Measurements from ENCODE around the gene NADSYN1.
"Not testable (repeated sequence)": the region's sequence is repeated elsewhere in the genome, so short reads cannot be mapped to it uniquely, and the experiment has no call there.

The NADSYN1 gene

DNA sequence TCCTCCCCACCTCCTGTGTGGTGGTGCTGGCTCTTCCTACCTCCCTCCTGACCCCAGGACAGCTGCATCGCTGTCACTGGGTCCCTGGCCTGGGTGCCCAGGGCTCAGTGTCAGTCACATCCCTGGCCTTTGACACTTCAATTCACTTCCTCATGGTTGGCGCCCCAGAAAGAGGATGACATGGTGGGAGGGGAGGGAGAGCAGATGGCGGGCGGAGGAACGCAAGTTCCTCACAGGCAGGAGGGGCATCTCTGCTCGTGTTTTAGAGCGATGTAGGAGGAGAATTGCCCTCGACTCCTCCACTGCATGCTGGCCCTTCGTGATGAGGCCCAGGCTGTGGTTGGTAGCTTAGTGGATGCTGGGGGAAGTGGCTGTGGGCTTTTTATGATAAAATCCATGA, 38.9 kb downstream of the NADSYN1 start:
- no peak for DNase-seq

DNA sequence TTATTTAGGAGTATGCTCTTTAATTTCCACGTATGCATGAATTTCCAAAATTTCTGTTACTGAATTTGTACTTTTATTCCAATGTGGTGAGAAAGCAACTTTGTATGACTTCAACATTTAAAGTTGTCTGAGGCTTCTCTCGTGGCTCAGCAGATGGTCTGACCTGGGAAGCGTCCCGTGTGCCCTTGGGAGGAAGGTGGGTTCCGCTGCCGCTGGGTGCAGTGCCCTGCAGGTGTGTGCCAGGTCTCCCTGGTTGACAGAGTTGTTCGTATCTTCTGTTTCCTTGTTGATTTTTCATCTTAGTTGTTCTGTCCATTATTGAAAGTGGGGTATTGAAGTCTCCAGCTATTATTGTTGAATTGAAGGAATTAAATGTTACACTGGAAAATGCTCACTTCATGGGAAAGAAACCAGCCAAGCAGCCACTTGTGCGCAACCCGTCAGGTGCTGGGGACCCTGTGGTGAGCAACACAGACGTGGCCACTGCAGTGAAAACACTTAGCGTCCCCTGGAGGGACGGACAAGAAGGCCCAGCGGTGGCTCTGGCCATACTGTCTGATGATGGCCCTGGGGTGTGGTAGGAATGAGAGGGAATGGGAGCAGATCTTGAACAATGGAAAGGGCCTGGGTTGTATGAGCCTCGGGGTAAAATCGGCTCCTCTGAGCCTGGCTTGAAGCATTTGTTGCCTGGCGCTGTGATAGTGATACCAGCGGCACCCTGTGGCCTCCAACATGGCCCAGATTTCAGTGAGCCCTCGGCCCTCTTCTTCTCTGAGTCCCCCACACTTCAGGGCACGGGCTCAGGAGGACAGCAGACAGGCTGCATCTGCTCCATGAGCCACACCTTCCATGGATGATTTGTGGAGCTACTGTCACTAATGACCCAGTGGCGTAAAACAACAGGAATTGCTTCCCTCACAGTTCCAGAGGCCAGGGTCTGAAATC, 42.6 kb downstream of the NADSYN1 start:
- DNase-seq: no peak

DNA sequence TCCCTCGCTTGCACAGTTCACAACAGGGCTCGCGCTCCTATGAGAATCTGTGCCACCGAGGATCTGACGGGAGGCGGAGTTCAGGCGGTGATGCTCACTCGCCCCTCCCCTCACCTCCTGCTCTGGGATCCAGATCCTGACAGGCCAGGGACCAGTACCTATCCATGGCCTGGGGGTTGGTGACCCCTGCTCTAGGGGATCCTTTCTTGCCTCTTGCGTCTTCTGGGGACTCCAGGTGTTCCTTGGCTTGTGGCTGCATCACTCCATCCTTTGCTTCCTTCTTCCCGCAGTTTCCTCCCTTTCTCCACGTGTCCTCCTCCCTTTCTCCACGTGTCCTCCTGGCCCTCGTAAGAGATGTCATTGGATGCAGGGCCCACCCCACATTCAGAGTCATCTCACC, 43.4 kb downstream of the NADSYN1 start:
- DNase-seq: no peak

DNA sequence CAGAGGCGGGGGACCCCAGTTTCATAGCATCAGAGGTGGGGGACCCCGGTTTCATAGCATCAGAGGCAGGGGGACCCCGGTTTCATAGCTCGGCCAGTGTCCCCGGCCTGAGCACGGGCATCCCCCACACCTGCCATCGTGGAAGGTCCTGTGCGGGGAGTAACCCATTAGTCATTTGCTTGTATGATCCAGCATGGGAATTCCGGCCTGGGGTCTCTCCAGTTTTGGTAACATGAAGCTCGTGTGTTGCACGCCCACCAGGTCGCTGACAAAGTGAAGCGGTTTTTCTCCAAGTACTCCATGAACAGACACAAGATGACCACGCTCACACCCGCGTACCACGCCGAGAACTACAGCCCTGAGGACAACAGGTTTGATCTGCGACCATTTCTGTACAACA, 45.1 kb downstream of the NADSYN1 start:
- DNase-seq: no peak

DNA sequence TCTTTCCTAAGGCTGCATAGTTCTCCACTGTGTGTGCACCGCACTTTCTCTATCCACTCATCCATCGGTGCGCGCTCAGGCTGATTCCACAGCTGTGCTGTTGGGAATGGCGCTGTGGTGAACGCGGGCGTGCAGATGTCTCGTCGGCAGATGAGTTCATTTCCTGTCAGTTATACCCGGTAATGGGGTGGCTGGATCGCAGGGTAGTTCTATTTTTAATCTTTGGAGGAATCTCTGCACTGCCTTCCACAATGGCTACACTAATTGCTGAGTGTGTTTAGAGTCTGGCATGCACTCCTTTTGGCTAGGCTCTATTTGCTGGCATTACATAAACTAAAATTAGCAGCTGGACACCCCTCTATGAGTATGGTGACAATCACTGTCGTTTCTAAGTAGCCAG, 46.1 kb downstream of the NADSYN1 start:
- no peak for DNase-seq

DNA sequence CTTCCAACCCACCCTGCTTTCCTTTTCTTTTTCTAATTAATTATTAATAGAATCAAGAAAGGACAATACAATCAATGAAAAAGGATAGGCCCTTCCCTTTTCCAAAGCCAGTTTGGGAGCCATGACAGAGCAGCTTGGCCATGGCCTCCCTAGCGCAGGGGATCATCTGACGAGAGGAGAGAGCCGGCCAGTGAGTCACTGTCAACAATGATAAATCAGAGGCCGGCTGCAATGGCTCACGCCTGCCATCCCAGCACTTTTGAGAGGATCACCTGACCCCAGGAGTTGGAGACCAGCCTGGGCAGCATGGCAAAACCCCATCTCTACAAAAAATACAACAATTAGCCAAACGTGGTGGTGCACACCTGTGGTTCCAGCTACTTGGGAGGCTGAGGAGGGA, 46.5 kb downstream of the NADSYN1 start:
- DNase-seq: no peak

DNA sequence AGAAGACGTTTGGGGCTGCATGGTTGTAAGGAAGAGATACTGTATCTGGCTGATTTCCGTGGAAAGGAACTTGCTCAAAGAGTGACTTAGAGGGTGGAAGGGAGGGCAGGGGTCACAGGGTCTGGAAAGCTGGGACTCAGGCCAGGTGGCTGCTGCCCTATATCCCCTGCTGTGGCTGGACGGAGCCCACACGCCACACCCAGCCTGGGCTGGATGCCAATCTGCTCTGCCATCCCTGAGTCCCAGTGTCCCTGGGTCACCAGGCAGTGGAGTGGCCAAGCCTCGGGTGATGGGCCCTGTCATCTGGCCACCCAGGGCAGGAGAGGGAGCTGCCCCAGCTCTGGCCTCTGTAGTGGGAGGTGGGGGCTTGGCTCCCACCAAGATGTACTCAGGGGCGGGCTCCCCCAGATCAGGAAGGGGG, 47.6 kb downstream of the NADSYN1 start:
- no peak for DNase-seq

DNA sequence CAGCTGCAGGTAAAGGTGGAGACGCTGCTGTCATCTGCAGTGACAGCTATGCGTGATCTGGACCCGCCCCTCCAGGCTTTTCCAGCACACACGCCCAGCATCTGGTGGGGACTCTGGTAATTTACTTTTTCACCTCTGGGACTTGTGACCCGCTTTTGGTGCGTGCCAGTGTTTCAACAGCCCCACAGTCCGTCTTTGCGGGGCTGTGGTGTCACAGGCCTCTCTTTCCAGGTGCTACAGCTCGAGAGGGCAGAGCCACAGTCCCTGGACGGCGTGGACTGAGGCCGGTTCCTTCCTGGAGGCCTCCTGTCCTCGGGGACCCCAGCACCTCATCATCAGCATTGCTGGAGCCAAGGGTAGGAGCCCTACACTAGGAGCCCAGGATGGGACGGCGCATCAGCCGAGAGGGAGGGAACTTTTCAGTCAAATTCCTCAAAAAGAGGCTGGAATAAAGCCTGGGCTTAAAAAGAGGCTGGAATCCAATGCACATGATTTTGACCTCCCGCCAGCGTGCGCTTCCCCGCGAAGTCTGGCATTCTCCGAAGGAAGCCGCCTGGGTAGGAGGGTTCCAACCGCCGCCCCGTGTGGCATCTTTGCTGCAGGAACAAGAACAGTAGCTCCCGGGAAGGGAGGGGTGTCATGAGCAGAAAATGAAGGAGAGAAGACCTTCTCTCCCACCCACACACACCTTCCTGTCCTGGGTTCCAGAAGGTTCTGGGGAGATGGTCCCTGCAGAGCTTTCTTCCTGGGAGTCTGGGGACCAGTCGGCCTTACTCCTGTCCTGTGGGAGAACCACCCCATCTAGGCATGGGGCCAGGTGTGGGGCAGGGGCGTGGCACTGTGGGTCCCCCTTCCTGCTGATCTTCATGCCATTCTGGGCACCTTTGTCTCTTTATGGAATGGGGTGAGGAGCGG, 48.3 kb downstream of the NADSYN1 start:
- DNase-seq: no peak

DNA sequence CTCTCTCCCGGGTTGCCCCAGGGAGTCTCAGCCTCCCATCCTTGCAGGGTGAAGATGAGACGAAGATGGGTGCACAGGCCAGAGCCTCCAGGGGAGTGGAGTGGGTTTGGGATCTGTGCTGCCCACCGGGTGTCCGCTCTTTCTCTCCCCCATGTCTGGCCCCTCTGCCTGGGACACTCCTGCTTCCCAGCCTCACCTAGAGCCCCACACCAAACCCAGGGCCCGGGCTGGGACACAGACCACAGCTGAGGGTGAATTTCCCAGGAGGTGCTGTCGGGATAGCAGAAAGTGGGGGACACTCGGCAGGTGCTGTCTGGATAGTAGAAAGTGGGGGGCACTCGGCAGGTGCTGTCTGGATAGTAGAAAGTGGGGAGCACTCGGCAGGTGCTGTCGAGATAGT, 49.0 kb downstream of the NADSYN1 start:
- no peak for DNase-seq

DNA sequence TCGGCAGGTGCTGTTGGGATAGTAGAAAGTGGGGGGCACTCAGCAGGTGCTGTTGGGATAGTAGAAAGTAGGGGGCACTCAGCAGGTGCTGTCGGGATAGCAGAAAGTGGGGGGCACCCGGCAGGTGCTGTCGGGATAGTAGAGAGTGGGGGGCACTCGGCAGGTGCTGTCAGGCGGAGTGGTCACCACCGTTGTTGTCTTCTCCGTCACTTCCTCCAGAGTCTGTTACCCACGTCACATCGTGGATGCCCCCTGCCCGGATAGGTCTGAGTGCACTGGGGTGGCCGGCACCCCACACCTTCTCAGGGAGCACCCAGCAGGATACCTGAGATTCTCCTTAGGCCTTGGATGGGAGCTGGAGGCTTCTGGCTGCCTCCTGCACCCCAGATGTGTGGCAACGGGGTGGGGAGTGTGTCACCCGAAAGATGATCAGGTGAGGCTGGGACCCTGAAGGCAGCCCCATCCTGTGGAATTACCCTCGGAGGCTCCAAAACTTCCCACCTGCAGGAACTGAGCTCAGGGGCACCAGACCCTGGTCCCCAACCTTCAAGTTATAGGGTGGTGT, 50.0 kb downstream of the NADSYN1 start:
- no peak for DNase-seq

DNA sequence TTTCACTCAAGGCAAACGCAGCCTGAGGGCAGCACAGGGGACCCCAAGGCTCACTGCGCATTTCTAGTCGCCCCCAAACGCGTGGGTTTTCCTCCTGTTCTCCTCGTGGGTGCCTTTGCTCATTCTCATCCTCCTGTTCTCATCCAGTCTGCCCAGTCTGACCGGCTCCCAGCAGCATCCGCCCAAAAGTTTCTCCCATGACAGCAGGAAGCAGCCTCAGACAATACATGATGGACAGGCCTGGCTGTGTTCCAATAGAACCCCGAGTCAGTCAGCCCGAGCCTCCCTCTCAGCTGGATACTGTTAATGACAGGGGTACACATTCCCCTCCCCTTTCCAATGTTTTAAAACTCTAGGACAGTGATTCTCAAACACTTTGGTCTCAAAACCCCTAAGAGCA, 51.5 kb downstream of the NADSYN1 start:
- no peak for DNase-seq

DNA sequence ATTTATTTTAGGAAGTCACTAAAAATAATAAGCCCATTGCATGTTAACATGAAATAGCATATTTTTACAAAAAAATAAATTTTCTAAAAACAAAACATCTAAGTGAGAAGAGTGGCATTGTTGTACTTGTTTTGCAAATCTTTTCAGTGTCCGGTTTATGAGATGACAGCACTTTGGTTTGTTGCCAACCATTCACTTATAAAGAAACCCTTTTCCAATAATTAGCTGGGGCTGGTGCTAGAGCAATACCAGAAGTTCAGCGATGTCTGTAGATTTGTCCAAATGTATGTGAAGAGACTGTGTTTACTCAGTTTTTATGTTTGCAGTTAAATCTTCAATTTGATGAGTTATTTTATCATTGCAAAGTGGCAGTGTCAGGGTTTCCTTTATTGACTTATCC, 52.0 kb downstream of the NADSYN1 start:
- no peak for DNase-seq

DNA sequence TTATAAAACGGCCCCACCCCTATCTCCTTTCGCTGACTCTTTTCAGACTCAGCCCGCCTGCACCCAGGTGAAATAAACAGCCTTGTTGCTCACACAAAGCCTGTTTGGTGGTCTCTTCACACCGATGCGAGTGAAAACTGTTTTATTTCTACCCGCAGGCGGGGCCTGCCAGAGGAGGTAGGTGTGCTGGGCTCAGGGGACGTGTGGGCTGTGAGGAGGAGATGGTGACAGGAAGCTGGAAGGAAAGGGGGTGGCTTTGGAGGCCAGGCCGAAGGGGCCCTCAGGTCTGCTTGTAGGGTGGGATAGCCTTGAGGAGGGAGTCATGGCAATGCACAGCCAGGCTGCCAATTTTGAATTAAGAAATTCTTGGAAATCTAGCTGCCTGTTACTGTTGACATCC, 52.8 kb downstream of the NADSYN1 start:
- no peak for DNase-seq

DNA sequence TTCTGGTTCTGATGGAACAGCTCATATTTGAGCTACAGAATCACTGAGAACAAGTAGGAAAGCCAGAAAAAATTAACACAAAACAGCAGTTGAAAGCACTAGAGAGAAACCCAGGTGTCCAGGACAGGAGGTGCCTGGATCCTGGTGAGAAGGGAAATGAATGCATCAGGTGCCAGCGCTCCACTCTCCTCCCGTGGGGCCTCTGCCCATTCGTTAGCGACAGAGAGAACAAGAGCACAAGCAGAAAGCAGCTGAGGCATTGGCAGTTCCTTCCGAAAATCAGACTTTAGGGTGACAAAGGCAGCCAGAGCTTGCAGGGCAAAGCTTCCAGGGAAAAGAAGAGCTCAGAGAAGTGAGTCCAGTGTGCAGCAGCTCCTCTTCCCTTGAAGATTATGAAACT, 54.1 kb downstream of the NADSYN1 start:
- no peak for DNase-seq

DNA sequence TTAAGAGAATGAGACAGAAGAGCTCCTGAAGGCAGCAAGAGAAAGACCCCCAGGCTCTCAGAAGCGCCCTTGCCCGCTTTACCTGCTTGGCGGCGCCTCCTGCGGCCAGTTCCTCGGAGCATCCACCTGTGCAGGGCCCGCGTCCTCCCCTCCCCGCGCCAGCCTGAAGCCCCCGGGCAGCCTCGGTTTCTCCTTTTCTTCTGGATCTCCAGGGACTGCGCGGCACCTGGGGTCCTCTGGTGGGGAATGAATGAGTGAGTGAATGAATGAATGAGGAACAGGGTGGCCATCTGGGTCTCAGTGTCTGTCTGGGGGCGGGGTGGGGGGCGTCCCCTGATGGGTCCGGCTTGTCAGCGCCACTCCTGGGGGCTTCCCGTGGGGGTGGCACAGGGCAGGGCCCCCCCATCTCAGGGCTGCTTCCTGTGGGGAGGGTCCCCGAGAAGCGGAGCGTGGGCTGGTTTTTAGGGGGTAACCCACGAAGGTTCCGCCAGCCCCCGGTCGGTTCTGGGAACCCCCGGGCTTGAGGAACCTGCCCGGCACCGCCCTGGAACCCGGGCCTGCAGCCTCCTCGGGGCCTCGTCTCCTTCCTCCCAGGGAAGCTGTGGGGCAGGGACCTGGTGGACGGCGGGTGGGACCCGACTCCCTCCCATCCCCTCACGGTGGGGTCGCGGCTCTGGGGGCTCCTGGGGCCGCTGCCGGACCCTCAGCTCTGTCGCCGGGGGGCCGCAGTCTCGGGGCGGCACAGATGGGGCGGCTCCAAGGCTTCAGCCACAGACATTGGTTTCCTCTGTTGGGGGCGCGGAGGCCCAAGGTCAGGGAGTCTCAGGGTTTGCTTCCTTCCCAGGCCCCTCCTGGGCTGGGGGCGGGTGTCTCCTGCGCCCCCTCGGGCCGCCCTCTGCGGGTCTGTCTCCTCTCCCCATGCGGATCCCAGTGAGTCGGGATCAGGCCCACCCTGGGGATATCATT, 65.8 kb downstream of the NADSYN1 start:
- DNase-seq: no peak

DNA sequence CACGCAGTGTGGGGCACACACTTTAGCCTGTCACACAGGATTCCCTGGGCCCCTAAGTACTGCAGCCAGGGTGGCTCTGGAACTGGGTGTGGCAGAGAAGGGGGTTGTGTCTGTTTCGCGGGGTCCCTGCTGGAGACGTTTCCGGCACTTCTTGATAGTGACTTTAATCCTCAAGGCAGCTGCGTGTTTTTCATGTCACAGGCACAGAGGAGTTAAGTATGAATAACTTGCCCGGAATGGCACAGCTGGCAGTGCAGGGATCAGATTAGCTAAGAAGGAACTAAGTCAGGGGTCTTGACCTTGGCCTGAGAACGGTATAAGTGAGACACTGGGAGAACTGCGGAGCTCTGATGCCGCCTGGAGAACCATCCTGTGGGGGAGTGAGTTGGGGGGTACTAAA, 66.5 kb downstream of the NADSYN1 start:
- peak; percentile 40 for DNase-seq

DNA sequence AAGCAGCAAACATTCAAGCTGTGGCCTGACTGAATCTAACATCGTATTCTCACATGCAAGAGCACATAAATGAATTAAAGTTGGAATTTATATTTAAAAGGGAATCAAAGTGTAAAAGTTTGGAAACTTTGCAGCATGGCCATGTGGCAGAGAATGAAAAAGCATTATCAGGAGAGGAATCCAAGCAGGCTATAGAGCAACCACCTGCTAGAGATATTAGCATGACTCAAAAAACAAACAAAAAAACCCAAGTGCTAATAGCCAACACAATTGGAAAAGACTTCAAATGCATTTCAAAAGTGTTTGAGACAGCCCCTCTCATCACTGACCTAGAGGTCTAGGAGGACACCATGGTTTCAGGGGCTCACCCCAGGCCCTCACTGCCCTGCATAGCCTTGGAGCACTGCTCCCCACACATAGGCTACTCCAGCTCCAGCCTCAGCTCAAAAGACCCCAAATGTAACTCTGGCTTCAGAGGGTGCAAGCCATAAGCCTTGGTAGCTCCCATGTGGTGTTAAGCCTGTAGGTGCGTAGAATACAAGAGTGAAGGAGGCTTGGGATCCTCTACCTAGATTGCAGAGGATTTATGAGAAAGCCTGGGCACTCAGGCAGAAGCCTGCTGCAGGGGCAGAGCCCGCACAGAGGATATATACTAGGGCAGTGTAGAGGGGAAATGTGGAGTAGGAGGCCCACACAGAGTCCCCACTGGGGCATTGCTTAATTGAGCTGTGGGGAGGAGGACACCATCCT, 72.4 kb downstream of the NADSYN1 start:
- DNase-seq: no peak

DNA sequence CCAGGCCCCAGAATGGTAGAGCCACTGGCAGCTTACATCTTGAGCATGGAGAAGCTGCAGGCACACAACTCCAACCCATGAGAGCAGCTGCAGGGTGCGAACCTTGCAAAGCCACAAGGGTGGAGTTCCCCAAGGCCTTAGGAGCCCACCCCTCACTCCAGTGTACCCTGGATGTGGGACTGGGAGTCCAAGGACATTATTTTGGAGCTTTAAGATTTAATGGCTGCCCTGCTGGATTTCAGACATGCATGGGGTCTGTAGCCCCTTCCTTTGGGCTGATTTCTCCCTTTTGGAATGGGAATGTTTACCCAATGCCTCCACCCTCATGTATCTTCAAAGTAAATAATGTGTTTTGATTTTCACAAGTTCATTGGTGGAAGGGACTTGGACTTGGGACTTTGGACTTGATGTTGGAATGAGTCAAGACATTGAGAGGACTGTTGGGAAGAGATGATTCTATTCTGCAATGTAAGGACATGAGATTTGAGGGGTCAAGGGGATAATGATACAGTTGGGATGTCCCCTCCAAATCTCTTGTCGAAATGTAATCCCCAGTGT, 73.0 kb downstream of the NADSYN1 start:
- no peak for DNase-seq

DNA sequence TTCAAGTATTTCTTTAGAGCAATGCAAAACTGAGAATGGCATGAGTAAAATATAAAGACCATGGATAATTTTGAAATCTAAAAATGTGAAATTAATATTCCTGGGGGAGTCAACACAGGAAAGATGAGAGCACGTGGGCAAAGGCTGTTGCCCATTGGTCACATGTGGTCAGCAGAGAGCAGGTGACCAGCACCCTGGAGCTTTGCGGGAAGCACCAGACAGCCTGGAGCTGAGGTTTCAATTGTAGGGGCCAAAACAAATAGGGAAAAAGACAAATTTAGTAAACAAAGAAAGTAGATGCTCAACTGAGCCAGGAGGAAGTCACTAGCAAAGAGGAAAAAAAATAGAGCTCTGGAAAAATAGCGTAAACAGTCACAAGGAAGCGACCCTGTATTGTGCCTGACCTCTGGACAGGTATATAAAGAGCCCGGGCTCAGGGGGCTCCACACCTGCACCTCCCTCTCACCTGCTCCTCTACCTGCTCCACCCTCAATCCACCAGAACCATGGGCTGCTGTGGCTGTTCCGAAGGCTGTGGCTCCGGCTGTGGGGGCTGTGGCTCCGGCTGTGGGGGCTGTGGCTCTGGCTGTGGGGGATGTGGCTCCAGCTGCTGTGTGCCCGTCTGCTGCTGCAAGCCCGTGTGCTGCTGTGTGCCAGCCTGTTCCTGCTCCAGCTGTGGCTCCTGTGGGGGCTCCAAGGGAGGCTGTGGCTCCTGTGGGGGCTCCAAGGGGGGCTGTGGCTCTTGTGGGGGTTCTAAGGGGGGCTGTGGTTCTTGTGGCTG, 74.0 kb downstream of the NADSYN1 start, which contains the start of gene KRTAP5-7:
Gene KRTAP5-7 (plus strand): TSS at position 472 of the 780 bp plus-strand sequence. CDS start 34 bp downstream, at position 506.
- not testable (repeated sequence) for DNase-seq

DNA sequence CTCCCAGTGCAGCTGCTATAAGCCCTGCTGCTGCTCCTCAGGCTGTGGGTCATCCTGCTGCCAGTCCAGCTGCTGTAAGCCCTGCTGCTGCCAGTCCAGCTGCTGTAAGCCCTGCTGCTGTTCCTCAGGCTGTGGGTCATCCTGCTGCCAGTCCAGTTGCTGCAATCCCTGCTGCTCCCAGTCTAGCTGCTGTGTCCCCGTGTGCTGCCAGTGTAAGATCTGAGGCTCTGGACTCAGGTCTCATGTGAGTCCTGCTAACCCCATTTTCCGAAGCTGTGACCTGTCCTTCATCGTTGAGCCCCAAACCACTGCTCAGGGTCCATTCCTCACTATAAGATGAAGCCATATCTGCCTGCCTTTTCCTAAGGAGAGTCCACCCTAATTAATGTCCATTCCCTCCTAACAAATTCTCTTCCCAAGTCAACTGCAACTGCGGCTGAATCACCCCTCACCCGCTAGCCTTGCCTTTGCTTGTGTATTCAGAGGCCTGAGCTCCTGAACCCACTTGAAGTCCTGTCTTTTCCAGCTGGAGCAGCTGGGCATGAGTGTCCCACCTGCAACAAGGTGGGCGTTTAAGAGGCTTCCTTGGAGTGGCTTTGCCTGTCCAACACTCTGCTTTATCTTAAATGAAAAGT, 74.7 kb downstream of the NADSYN1 start:
- no peak for DNase-seq
